Thoracic aorta (tissue), 2 donors: ENCODE measurements around the gene USH1G. TPM values are rescaled to one million over a fixed set of nuclear protein-coding genes. Genes with fewer than 3 reads are reported as not detected.

Experiments
- ATAC-seq: fragments of 150-250 bp; one replicate; pipeline ENCODE4 v1.8.0; 2017; ENCODE audit warnings: low read depth; ENCODE audit not compliant: insufficient number of reproducible peaks, low FRiP score
- DNase-seq: peaks from one replicate; pipeline ENCODE4 v3.0.0-alpha.2; 2020; ENCODE audit warnings: low spot score
- H3K27ac ChIP-seq, 2 donors: fragments of 200-600 bp; sonication (generic); 1 replicate in 1 of 2; 2 replicates in 1 of 2; pipeline ENCODE4 v1.5.1; 2016; ENCODE audit warnings: mild to moderate bottlenecking in 2 of 2, moderate library complexity in 2 of 2
- H3K27me3 ChIP-seq: fragments of 200-600 bp; sonication (generic); replicated peaks from 2 replicates; pipeline ENCODE4 v1.6.0; 2016; ENCODE audit warnings: mild to moderate bottlenecking; ENCODE audit not compliant: insufficient read depth
- H3K36me3 ChIP-seq: fragments of 200-600 bp; sonication (generic); one replicate; pipeline ENCODE4 v1.5.1; 2016
- H3K4me1 ChIP-seq, 2 donors: fragments of 200-600 bp; sonication (generic); 1 replicate in 1 of 2; 2 replicates in 1 of 2; pipeline versions ENCODE4 v1.5.1 to v1.6.0; 2016; ENCODE audit warnings: low read depth in 2 of 2, mild to moderate bottlenecking in 1 of 2; ENCODE audit not compliant: control insufficient read depth in 1 of 2
- H3K4me3 ChIP-seq: fragments of 200-600 bp; sonication (generic); 2 replicates; pipeline ENCODE4 v1.5.1; 2016; ENCODE audit warnings: mild to moderate bottlenecking
- H3K9me3 ChIP-seq: fragments of 200-600 bp; sonication (generic); 2 replicates; pipeline ENCODE4 v1.5.1; 2016
- CTCF ChIP-seq: fragments of 200-600 bp; sonication (generic); IDR thresholded peaks from one replicate; pipeline ENCODE4 v1.5.1; 2019; ENCODE audit warnings: antibody characterized with exemption
- total RNA-seq, 2 donors: library from RNA; depleted of rRNA; stranded (reverse); fragments of >200 nt; gene quantifications; one replicate each; pipeline versions ENCODE4 v1.1.0 to v1.2.3, GENCODE V29; 2016

The USH1G gene
- total RNA-seq, 2 donors from 2014 or later: not detected

DNA sequence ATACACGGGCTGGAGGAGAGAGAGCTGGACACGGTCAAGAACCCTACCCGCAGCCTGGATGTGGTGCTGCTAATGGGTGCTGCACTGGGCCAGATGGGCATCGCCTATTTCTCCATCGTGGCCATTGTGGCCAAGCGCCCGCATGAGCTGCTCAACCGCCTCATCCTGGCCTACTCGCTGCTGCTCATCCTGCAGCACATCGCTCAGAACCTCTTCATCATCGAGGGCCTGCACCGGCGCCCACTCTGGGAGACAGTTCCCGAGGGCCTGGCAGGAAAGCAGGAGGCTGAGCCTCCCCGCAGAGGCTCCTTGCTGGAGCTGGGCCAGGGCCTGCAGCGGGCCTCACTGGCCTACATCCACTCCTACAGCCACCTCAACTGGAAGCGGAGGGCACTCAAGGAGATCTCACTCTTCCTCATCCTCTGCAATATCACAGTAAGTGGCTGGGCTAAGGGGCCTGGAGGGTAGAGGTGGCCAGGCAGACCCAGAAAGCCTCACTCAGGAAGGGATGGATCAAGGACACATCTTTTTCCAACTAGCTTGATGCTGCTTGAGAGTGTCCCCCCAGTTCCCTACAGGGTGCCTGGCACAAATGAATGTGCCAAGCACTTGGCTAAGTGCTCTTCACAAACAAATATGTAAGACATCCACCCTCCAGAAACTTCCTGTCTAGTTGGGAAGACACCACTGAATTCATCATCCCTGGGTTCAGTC, 24.1 kb upstream of the USH1G start:
- TF ChIP-seq CTCF: no peak
- no peak for DNase-seq
- Histone ChIP-seq H3K4me1 (no peaks in the 10 kb centered on the region), H3K4me3 (no peak overlapping the region), H3K27me3 (no peaks in the 10 kb centered on the region), H3K36me3 (no peaks in the 10 kb centered on the region), H3K9me3 (no peaks in the 10 kb centered on the region), H3K27ac (no peak overlapping the region)
- ATAC-seq: no peak

DNA sequence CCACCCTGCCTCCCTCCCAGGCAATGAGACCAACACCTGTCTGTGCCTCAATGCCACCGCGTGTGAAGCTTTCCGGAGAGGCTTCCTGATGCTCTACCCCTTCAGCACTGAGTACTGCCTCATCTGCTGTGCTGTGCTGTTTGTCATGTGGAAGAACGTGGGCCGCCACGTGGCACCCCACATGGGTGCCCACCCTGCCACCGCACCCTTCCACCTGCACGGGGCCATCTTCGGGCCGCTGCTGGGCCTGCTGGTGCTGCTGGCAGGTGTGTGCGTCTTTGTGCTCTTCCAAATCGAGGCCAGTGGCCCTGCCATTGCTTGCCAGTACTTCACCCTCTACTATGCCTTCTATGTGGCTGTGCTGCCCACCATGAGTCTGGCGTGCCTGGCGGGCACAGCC, 23.6 kb upstream of the USH1G start:
- Histone ChIP-seq H3K4me3 (no peak overlapping the region), H3K36me3 (no peaks in the 10 kb centered on the region), H3K27me3 (no peaks in the 10 kb centered on the region), H3K9me3 (no peaks in the 10 kb centered on the region), H3K27ac (no peak overlapping the region), H3K4me1 (no peaks in the 10 kb centered on the region)
- ATAC-seq (no peak), DNase-seq (no peak)
- no peak for TF ChIP-seq CTCF

DNA sequence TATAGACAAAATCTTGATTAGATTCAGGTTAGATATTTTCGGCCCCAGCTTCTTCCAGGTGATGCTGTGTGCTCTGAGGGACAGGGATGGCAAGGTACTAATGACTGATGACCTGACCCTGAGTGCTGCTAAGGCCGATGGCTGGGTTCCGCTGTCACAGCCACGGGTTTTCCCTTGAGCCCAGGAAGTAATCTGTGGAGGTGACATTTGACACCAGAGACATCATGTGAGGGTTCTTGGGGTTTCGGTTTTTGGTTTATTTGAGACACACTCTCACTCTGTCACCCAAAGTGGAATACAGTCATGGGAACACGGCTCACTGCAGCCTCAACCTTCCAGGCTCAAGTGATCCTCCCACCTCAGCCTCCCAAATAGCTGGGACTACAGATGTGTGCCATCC, 22.5 kb upstream of the USH1G start:
- Histone ChIP-seq H3K9me3 (no peaks in the 10 kb centered on the region), H3K27me3 (no peaks in the 10 kb centered on the region), H3K4me3 (no peak overlapping the region), H3K4me1 (no peaks in the 10 kb centered on the region), H3K36me3 (no peaks in the 10 kb centered on the region), H3K27ac (no peak overlapping the region)
- DNase-seq (no peak), ATAC-seq (no peak)
- no peak for TF ChIP-seq CTCF

DNA sequence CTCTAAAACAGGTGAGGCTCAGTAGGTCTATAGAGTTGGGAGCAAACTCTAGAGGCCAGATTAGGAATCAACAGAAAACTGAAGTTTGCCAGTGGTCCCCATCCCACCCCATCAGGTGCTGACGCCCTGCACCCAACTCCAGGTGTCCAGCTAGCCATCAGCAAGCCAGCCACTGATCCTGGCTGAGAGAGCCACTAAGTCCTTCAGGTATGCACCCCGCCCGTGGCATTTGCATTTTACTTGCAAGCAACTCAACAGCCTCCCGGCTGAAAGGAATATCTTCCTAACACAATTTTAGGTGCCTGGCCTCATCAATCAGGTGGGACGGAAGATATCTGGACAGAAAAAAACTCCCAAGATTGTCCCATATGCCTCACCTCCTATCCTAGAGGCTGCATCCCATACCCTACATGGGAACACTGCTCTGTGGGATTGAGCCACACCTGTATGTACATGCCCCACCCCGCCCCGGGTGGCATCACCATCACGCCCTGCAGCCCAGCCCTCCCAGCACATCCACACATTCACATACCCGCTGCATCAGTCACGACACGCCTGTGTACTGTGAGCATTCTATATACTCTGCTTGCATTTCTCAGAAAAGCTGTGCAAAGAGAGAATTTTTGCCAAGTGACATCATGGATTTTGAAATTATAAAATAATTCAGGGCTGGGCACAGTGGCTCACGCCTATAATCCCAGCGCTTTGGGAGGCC, 20.9 kb upstream of the USH1G start:
- Histone ChIP-seq H3K36me3 (no peaks in the 10 kb centered on the region), H3K9me3 (no peaks in the 10 kb centered on the region), H3K27me3 (no peaks in the 10 kb centered on the region), H3K4me3 (no peak overlapping the region), H3K27ac (no peak overlapping the region), H3K4me1 (no peaks in the 10 kb centered on the region)
- ATAC-seq (no peak), DNase-seq (no peak)
- no peak for TF ChIP-seq CTCF

GRCh38 chr17:74941128-74941725, 18.2 kb upstream of the USH1G start:
- Histone ChIP-seq H3K4me3 (no peak overlapping the region), H3K27me3 (no peaks in the 10 kb centered on the region)

More at GRCh38 chr17:74941128-74941725, 18.2 kb upstream of the USH1G start:
- H3K9me3 ChIP-seq: no peaks in the 10 kb centered on the region
- H3K27ac ChIP-seq: no peak overlapping the region
- ATAC-seq (no peak), DNase-seq (no peak)
- H3K4me1 ChIP-seq: peaks cover 0 to 2% of the 10 kb centered on the region in 2 donors
- TF ChIP-seq CTCF: no peak
- H3K36me3 ChIP-seq: no peaks in the 10 kb centered on the region
